Gastroesophageal sphincter (tissue), 4 donors: ENCODE data around the gene HOXA5. TPM values are rescaled to one million over a fixed set of nuclear protein-coding genes. Genes with fewer than 3 reads are reported as not detected.

Source experiments
- ATAC-seq: fragments of 150-250 bp; one replicate; pipeline ENCODE4 v1.9.1; 2016; ENCODE audit warnings: mild to moderate bottlenecking, moderate library complexity
- H3K27ac ChIP-seq, 4 donors: fragments of 200-600 bp; sonication (generic) in 3 of 4; 1 replicate in 3 of 4; 2 replicates in 1 of 4; pipeline ENCODE4 v1.5.1; 2016 to 2019
- H3K27me3 ChIP-seq: fragments of 200-600 bp; sonication (generic); one replicate; pipeline ENCODE4 v1.5.1; 2019
- H3K36me3 ChIP-seq, 2 donors: fragments of 200-600 bp; sonication (generic); one replicate each; pipeline ENCODE4 v1.5.1; 2019; ENCODE audit warnings: control low read depth in 1 of 2
- H3K4me1 ChIP-seq, 3 donors: fragments of 200-600 bp; sonication (generic); 1 replicate in 2 of 3; 2 replicates in 1 of 3; pipeline ENCODE4 v1.5.1; 2016 to 2019; ENCODE audit warnings: control low read depth in 2 of 3
- H3K4me3 ChIP-seq, 2 donors: fragments of 200-600 bp; sonication (generic); one replicate each; pipeline ENCODE4 v1.5.1; 2019; ENCODE audit warnings: mild to moderate bottlenecking in 1 of 2, moderate library complexity in 1 of 2
- H3K9me3 ChIP-seq, 3 donors: fragments of 200-600 bp; sonication (generic); one replicate each; pipeline ENCODE4 v1.5.1; 2017 to 2019; ENCODE audit warnings: control low read depth in 2 of 3
- EP300 ChIP-seq: sonication (generic); formaldehyde crosslinking; IDR thresholded peaks from one replicate; pipeline ENCODE4 v1.6.1; 2017; ENCODE audit warnings: antibody characterized with exemption, mild to moderate bottlenecking
- POLR2A ChIP-seq, 2 donors: fragments of 450-650 bp; IDR thresholded peaks; one replicate each; pipeline ENCODE4 v1.6.1; 2017; ENCODE audit warnings: antibody characterized with exemption in 2 of 2, mild to moderate bottlenecking in 2 of 2, moderate library complexity in 1 of 2
- POLR2AphosphoS5 ChIP-seq: sonication (generic); formaldehyde crosslinking; IDR thresholded peaks from one replicate; pipeline ENCODE4 v1.6.1; 2017; ENCODE audit warnings: antibody characterized with exemption
- WGBS, 2 donors: methylation state at CpG; one replicate each; pipeline ENCODE4 v1.1.5; 2018; ENCODE audit warnings: low coverage in 1 of 2; 5-methylcytosine and 5-hydroxymethylcytosine counted together
- total RNA-seq, 4 donors: library from RNA; depleted of rRNA; stranded (reverse); fragments of >200 nt; gene quantifications; one replicate each; pipeline ENCODE4 v1.1.0, GENCODE V29; 2016
- TF ChIP-seq, protein P1 (sequence below), 4 experiments: fragments of 200-600 bp in 2 of 4; fragments of 450-650 bp in 2 of 4; sonication (generic) in 1 of 4; IDR thresholded peaks; one replicate each; pipeline ENCODE4 v1.5.1; 2017 to 2019; ENCODE audit warnings: antibody characterized with exemption in 4 of 4, mild to moderate bottlenecking in 2 of 4, moderate library complexity in 2 of 4

The HOXA5 gene
- total RNA-seq, 4 donors from 2014 or later: 11.0 to 34.6 (median 29.3) TPM

DNA sequence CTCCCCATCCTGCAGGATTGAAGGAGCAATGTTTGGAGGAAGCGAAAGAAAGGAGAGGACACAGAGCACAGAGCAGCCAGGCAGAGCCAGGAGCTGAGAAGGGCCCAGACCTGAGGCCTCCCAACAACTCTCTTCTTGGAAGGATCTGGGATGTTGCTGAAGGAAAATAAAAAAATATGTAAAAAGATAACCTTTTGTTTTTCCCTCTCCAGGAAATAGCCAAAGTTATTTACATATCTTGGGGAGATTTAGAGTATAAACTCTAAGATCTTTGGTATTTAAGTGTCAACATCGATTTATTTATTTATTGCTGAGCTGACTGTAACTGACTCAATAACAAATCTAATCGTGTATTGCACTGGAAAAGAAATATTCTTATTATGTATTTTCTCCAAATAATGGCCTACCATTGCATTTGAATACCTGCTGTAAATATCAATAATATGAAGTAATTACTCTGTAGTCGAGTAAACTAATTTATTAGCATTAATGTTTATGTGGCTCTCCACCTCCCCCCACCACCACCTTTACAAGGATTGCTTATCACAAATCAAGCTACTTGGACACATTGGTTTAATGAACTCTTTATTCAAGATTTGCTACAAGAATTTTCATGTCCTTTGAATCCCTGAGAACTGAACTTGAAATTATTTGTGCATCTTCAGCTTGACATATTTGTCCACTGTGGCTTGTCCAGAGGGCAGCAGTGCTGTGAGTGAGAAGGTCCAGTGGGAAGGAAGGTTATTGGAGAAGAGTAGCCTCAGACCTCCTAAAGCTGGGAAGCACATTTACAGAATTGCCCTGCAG lies 43.4 kb upstream of the HOXA5 start:
- Histone ChIP-seq H3K4me3 (no peak overlapping the region), H3K27ac (no peak overlapping the region)

DNA sequence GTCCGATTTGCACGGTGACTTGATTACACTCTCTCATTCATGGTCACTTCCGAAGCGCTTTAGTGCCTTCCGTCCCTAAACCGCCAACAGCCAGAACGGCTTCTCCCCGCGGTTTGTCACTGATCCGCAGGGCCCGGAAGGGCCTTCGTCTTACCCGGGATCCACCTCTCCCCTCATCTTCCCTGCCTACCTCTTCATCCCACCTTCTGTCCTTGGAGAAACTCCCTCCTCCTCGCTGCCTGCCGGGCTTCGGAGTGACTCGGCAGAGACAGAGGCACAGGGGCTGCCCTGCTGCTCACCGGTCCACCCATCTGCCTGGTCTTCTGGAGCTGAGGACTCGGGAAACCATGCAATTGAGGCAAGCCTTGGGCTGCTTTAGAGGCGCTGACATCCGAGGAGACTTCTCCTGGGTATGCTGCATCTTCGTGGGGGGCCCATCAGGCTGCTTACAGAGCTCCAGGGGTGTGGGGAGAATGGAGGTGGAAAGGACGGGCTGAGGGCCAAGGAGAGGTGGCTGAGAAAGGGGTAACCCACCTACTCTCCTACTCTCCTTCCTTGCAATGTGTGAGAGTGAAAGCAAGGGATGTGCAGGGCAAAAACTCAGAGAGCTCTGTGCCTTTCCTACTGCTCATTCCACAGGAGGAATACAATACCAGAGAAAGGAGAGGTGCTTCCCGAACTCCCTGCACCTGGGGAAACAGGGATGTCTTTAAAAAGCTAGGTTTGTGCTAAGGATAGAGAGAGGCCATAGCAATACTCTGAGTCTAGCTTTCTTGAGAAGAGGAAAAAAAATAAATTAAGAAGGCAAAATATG lies 42.6 kb upstream of the HOXA5 start:
- ATAC-seq: no peak
- peaks cover 100% of the 10 kb centered on the region for H3K27me3 ChIP-seq
- no peak for TF ChIP-seq POLR2AphosphoS5
- H3K36me3 ChIP-seq: no peaks in the 10 kb centered on the region
- H3K4me1 ChIP-seq: peaks cover 0 to 56% (median 18%) of the 10 kb centered on the region in 3 donors
- no peak overlapping the region for H3K4me3 ChIP-seq
- 10 to 11% methylated on average over 10 to 16 of the region's 24 CpGs for WGBS, 2 donors
- H3K27ac ChIP-seq: no peak overlapping the region
- H3K9me3 ChIP-seq: no peaks in the 10 kb centered on the region

More for the DNA sequence above, 43.4 kb upstream of the HOXA5 start:
- Histone ChIP-seq H3K27me3 (peaks cover 100% of the 10 kb centered on the region), H3K4me1 (peaks cover 0 to 57% (median 18%) of the 10 kb centered on the region in 3 donors), H3K9me3 (no peaks in the 10 kb centered on the region), H3K36me3 (no peaks in the 10 kb centered on the region)
- 21 to 25% methylated on average over 4 of the region's 4 CpGs for WGBS, 2 donors
- no peak for TF ChIP-seq POLR2A (IDR thresholded peaks at IDR 0.05)
- no peak for TF ChIP-seq EP300
- TF ChIP-seq POLR2AphosphoS5: no peak
- TF ChIP-seq, protein P1, sequence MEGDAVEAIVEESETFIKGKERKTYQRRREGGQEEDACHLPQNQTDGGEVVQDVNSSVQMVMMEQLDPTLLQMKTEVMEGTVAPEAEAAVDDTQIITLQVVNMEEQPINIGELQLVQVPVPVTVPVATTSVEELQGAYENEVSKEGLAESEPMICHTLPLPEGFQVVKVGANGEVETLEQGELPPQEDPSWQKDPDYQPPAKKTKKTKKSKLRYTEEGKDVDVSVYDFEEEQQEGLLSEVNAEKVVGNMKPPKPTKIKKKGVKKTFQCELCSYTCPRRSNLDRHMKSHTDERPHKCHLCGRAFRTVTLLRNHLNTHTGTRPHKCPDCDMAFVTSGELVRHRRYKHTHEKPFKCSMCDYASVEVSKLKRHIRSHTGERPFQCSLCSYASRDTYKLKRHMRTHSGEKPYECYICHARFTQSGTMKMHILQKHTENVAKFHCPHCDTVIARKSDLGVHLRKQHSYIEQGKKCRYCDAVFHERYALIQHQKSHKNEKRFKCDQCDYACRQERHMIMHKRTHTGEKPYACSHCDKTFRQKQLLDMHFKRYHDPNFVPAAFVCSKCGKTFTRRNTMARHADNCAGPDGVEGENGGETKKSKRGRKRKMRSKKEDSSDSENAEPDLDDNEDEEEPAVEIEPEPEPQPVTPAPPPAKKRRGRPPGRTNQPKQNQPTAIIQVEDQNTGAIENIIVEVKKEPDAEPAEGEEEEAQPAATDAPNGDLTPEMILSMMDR (IDR thresholded peaks at IDR 0.05): no peak
- no peak for ATAC-seq

DNA sequence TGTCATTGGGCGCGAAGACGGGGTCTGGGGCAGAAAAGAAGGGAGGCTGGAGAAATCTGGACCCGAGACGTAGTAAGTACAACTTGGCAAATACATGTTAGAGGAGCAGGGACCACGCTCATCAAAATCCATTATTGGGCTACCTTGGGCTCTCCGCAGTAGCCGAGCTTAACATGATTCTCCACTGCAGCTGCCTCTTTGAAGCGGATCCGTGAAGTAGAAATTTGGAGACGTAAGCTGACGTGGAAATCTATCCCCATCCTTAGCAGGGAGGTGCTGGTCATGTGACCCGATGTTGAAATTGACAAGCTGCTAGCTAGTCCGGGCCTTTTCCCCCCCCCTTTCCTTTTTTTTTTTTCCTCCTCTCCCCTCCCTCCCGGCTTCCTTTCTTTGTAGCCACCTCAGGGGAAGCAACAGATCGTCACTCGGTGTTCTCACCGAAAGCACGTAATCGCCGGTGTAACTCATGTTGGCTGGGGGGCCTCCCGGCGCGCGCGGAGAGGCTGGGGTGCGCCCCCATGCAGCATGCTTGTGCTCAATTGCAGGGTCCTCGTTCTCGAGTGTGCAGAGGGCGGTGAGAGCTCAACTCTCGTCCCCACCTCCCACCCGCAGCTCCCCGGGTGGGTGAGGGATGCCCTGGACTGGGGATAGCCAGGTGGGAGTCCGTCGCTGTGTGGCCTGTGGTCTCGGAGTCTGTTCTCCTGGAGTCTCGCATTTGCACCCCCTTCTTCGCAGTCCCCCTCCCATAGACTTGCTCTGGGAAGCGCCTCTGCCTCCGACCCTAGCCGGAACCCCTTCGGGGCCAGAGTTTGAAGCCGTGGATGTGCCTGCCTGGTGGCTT lies 41.8 kb upstream of the HOXA5 start, which contains the start of gene HOXA11:
HOXA11 (minus strand) TSS at position 220 of the 841 bp plus-strand sequence; CDS start at position 132, 88 bp downstream.
- ATAC-seq: no peak
- no peaks in the 10 kb centered on the region for H3K36me3 ChIP-seq
- peaks cover 0 to 56% (median 18%) of the 10 kb centered on the region in 3 donors for H3K4me1 ChIP-seq
- TF ChIP-seq POLR2AphosphoS5 (no peak), EP300 (no peak), POLR2A (IDR thresholded peaks at IDR 0.05) (no peak)
- TF ChIP-seq, protein P1 (IDR thresholded peaks at IDR 0.05): no peak
- H3K27me3 ChIP-seq: peaks cover 100% of the 10 kb centered on the region
- no peaks in the 10 kb centered on the region for H3K9me3 ChIP-seq
- whole genome bisulfite sequencing, 2 donors: 3 to 7% methylated on average over 13 to 21 of the region's 43 CpGs
- peak within 1 kb of the TSS in 1 of 2 donors; percentile 41 for H3K4me3 ChIP-seq
- no peak within 1 kb of the TSS for H3K27ac ChIP-seq

DNA sequence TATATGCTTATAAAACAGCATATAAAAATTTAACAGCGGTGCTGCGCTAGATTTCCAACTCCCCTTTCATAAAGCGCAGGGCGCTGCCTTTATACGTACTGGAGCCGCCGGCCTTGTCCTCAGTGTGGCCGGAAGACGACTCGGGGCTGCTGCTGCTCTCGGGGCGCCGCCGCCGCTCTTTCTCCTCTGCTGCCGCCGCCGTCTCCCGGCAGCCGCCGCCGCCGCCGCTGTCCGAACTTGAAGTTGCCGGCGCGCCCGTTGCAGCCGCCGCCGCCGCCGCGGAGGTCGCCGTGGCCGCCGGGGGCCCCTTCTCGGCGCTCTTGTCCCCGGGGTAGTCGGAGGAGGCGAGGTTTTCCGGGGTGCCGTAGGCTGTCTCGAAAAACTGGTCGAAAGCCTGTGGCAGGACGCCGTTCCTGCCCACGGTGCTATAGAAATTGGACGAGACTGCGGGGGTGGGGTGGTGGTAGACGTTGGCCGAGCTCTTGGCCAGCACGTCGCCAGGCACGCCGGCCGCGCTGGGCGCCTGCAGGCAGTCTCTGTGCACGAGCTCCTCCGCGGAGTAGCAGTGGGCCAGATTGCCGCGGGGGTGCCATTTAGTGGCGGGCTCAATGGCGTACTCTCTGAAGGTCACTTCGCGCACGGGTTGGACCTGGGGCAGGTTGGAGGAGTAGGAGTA lies 41.0 kb upstream of the HOXA5 start:
- WGBS, 2 donors: 4 to 5% methylated on average over 12 to 17 of the region's 72 CpGs
- no peak overlapping the region for H3K27ac ChIP-seq
- H3K4me1 ChIP-seq: peaks cover 0 to 63% (median 18%) of the 10 kb centered on the region in 3 donors

More for the DNA sequence above, 41.0 kb upstream of the HOXA5 start:
- Histone ChIP-seq H3K27me3 (peaks cover 100% of the 10 kb centered on the region), H3K36me3 (no peaks in the 10 kb centered on the region), H3K4me3 (peak overlapping the region in 1 of 2 donors; percentile 41), H3K9me3 (no peaks in the 10 kb centered on the region)
- no peak for ATAC-seq
- TF ChIP-seq POLR2AphosphoS5 (no peak), EP300 (no peak), POLR2A (IDR thresholded peaks at IDR 0.05) (no peak)
- TF ChIP-seq, protein P1 (IDR thresholded peaks at IDR 0.05): no peak
